ENCODE results near the gene HLA-E. TPM values are rescaled to one million over a fixed set of nuclear protein-coding genes. Genes with fewer than 3 reads are reported as not detected.
"Not testable (repeated sequence)": the region's sequence is repeated elsewhere in the genome, so short reads cannot be mapped to it uniquely, and the experiment has no call there.

The HLA-E gene
- total RNA-seq, 1 donor from 2014 or later = 601 TPM

- DNase-seq (ENCODE audit: extremely low read depth, low read depth, low spot score) = no peak
Observed at GRCh38 chr6:30480536-30481156, 8.7 kb upstream of the HLA-E start.

GRCh38 chr6:30481211-30481964 is 7.9 kb upstream of the HLA-E start:
- no peak for DNase-seq (ENCODE audit: extremely low read depth, low read depth, low spot score)

GRCh38 chr6:30481965-30482644 is 7.2 kb upstream of the HLA-E start:
- not testable (repeated sequence) for DNase-seq (ENCODE audit: extremely low read depth, low read depth, low spot score)

GRCh38 chr6:30483677-30484279 is 5.5 kb upstream of the HLA-E start:
- peak; percentile 67 for DNase-seq (ENCODE audit: extremely low read depth, low read depth, low spot score)

GRCh38 chr6:30485236-30485635 is 4.1 kb upstream of the HLA-E start:
- DNase-seq (ENCODE audit: extremely low read depth, low read depth, low spot score) = no peak

- no peak for DNase-seq (ENCODE audit: extremely low read depth, low read depth, low spot score)
Observed at GRCh38 chr6:30487926-30488325, 1.4 kb upstream of the HLA-E start.

- DNase-seq (ENCODE audit: extremely low read depth, low read depth, low spot score) = not testable (repeated sequence)
Observed at GRCh38 chr6:30488697-30489080, 620 bp upstream of the HLA-E start.

GRCh38 chr6:30490026-30490876 is 942 bp downstream of the HLA-E start:
- DNase-seq (ENCODE audit: extremely low read depth, low read depth, low spot score) = no peak

GRCh38 chr6:30491291-30491953 is 2.1 kb downstream of the HLA-E start:
- DNase-seq (ENCODE audit: extremely low read depth, low read depth, low spot score) = not testable (repeated sequence)

- no peak for DNase-seq (ENCODE audit: extremely low read depth, low read depth, low spot score)
Observed at GRCh38 chr6:30491991-30492952, 3.0 kb downstream of the HLA-E start.

- no peak for DNase-seq (ENCODE audit: extremely low read depth, low read depth, low spot score)
Observed at GRCh38 chr6:30493643-30494250, 4.4 kb downstream of the HLA-E start.

GRCh38 chr6:30494291-30494861 is 5.1 kb downstream of the HLA-E start:
- no peak for DNase-seq (ENCODE audit: extremely low read depth, low read depth, low spot score)

GRCh38 chr6:30495060-30495459 is 5.8 kb downstream of the HLA-E start:
- not testable (repeated sequence) for DNase-seq (ENCODE audit: extremely low read depth, low read depth, low spot score)

- no peak for DNase-seq (ENCODE audit: extremely low read depth, low read depth, low spot score)
Observed at GRCh38 chr6:30495993-30496392, 6.7 kb downstream of the HLA-E start.

GRCh38 chr6:30497261-30497599 is 7.9 kb downstream of the HLA-E start:
- not testable (repeated sequence) for DNase-seq (ENCODE audit: extremely low read depth, low read depth, low spot score)

- no peak for DNase-seq (ENCODE audit: extremely low read depth, low read depth, low spot score)
Observed at GRCh38 chr6:30497714-30498113, 8.4 kb downstream of the HLA-E start.

GRCh38 chr6:30498705-30499104 is 9.4 kb downstream of the HLA-E start:
- DNase-seq (ENCODE audit: extremely low read depth, low read depth, low spot score) = not testable (repeated sequence)

Measured in glomerular endothelial cell (primary cell).